IMR-90 (cell line): ENCODE measurements around the gene CCDC88C.

Source experiments
- CEBPB ChIP-seq: IDR thresholded peaks from 2 replicates; pipeline ENCODE4 v1.6.1; 2012; ENCODE audit warnings: low read depth, low read length, improper control_type of control experiment
- RCOR1 ChIP-seq: IDR thresholded peaks from 2 replicates; pipeline ENCODE4 v1.6.1; 2012; ENCODE audit warnings: mild to moderate bottlenecking, low read length, improper control_type of control experiment; ENCODE audit not compliant: insufficient replicate concordance
- TF ChIP-seq, protein P1 (sequence below): conservative IDR thresholded peaks from 2 replicates; pipeline ENCODE4 v1.5.1; 2012; ENCODE audit warnings: mild to moderate bottlenecking, low read depth, low read length, improper control_type of control experiment

DNA sequence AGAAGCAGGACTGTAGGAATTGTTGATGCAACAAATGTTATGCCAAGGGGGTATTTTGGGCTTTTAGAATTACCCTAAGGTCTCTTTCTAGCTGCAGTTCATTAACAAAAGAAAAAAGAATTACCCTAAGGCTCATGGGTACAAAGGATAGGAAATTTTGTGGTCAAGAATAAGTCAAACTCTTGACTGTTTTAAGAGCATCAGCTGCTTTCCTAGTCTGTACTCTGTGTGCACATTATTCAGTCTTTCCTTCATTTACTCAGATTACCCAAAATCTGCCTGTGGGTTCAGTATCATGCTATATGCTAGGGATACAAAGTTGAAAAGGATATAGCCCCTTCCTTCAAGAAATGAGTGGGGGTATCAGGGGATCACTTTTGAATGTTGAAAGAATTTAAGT, 36.5 kb upstream of the CCDC88C start:
- no peak for TF ChIP-seq RCOR1
- TF ChIP-seq CEBPB, result no peak
- TF ChIP-seq, protein P1, sequence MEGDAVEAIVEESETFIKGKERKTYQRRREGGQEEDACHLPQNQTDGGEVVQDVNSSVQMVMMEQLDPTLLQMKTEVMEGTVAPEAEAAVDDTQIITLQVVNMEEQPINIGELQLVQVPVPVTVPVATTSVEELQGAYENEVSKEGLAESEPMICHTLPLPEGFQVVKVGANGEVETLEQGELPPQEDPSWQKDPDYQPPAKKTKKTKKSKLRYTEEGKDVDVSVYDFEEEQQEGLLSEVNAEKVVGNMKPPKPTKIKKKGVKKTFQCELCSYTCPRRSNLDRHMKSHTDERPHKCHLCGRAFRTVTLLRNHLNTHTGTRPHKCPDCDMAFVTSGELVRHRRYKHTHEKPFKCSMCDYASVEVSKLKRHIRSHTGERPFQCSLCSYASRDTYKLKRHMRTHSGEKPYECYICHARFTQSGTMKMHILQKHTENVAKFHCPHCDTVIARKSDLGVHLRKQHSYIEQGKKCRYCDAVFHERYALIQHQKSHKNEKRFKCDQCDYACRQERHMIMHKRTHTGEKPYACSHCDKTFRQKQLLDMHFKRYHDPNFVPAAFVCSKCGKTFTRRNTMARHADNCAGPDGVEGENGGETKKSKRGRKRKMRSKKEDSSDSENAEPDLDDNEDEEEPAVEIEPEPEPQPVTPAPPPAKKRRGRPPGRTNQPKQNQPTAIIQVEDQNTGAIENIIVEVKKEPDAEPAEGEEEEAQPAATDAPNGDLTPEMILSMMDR, result no peak
